H9 (cell line): ENCODE data around the gene CENPB. TPM values are rescaled to one million over a fixed set of nuclear protein-coding genes. Genes with fewer than 3 reads are reported as not detected.

Experiments used
- DNase-seq: peaks from one replicate; pipeline ENCODE4 v3.0.0-alpha.2; 2017
- H2AFZ ChIP-seq: one replicate; pipeline ENCODE4 v1.6.1; 2013; ENCODE audit warnings: mild to moderate bottlenecking, low read length, control low read depth, moderate library complexity
- H2AK5ac ChIP-seq: 2 replicates; pipeline ENCODE4 v1.6.1; 2013; ENCODE audit warnings: low read length, control low read depth, mixed read lengths; ENCODE audit not compliant: insufficient read length
- H2BK120ac ChIP-seq: one replicate; pipeline ENCODE4 v1.6.1; 2013; ENCODE audit warnings: low read depth, mild to moderate bottlenecking, low read length, control low read depth, inconsistent platforms; ENCODE audit not compliant: poor library complexity, severe bottlenecking
- H2BK12ac ChIP-seq: 2 replicates; pipeline ENCODE4 v1.6.1; 2013; ENCODE audit warnings: low read length, control low read depth, mixed read lengths, low read depth; ENCODE audit not compliant: insufficient read length
- H2BK15ac ChIP-seq: 2 replicates; pipeline ENCODE4 v1.6.1; 2013; ENCODE audit warnings: low read depth, low read length, control low read depth
- H2BK20ac ChIP-seq: one replicate; pipeline ENCODE4 v1.6.1; 2013; ENCODE audit warnings: low read depth, mild to moderate bottlenecking, low read length, control low read depth, inconsistent platforms; ENCODE audit not compliant: poor library complexity, severe bottlenecking
- H2BK5ac ChIP-seq: 2 replicates; pipeline ENCODE4 v1.6.1; 2013; ENCODE audit warnings: low read length, control low read depth, mixed read lengths; ENCODE audit not compliant: insufficient read length
- H3K14ac ChIP-seq: 2 replicates; pipeline ENCODE4 v1.6.1; 2013; ENCODE audit warnings: low read length, control low read depth; ENCODE audit not compliant: insufficient read depth
- H3K18ac ChIP-seq: 2 replicates; pipeline ENCODE4 v1.6.1; 2013; ENCODE audit warnings: low read depth, mild to moderate bottlenecking, mixed read lengths, low read length, control low read depth; ENCODE audit not compliant: insufficient read length
- H3K23ac ChIP-seq: 2 replicates; pipeline ENCODE4 v1.6.1; 2013; ENCODE audit warnings: low read length, control low read depth, mixed read lengths, low read depth; ENCODE audit not compliant: insufficient read length
- H3K23me2 ChIP-seq: 2 replicates; pipeline ENCODE4 v1.6.1; 2013; ENCODE audit warnings: low read depth, mild to moderate bottlenecking, mixed read lengths, low read length, control low read depth; ENCODE audit not compliant: insufficient read length, poor library complexity, severe bottlenecking
- H3K27ac ChIP-seq: 2 replicates; pipeline ENCODE4 v1.5.1; 2013; ENCODE audit warnings: low read length, control low read depth, mixed read lengths, low read depth; ENCODE audit not compliant: insufficient read length
- H3K27me3 ChIP-seq: 2 replicates; pipeline ENCODE4 v1.6.1; 2013; ENCODE audit warnings: low read length, control low read depth, inconsistent platforms; ENCODE audit not compliant: insufficient read depth
- H3K4ac ChIP-seq: 2 replicates; pipeline ENCODE4 v1.6.1; 2013; ENCODE audit warnings: low read depth, mild to moderate bottlenecking, control low read depth, inconsistent platforms, low read length, moderate library complexity
- H3K4me1 ChIP-seq: 2 replicates; pipeline ENCODE4 v1.6.1; 2013; ENCODE audit warnings: low read length, control low read depth, inconsistent platforms; ENCODE audit not compliant: insufficient read depth
- H3K4me2 ChIP-seq: 2 replicates; pipeline ENCODE4 v1.6.1; 2013; ENCODE audit warnings: low read length, control low read depth, mixed read lengths; ENCODE audit not compliant: insufficient read length, insufficient read depth
- H3K56ac ChIP-seq: 2 replicates; pipeline ENCODE4 v1.6.1; 2013; ENCODE audit warnings: low read depth, mild to moderate bottlenecking, mixed read lengths, low read length, control low read depth; ENCODE audit not compliant: insufficient read length
- H3K79me1 ChIP-seq: 2 replicates; pipeline ENCODE4 v1.6.1; 2013; ENCODE audit warnings: low read depth, mild to moderate bottlenecking, moderate library complexity, low read length, control low read depth, inconsistent platforms; ENCODE audit not compliant: insufficient read depth, poor library complexity, severe bottlenecking
- H3K79me2 ChIP-seq: 2 replicates; pipeline ENCODE4 v1.6.1; 2013; ENCODE audit warnings: low read length, control low read depth, inconsistent platforms; ENCODE audit not compliant: insufficient read depth
- H3K9ac ChIP-seq: 2 replicates; pipeline ENCODE4 v1.6.1; 2013; ENCODE audit warnings: low read length, control low read depth, mixed read lengths; ENCODE audit not compliant: insufficient read length; ENCODE audit errors: extremely low read depth
- H3K9me3 ChIP-seq: one replicate; pipeline ENCODE4 v1.6.1; 2013; ENCODE audit warnings: low read depth, low read length, inconsistent platforms; ENCODE audit not compliant: control insufficient read depth
- H3T11ph ChIP-seq: one replicate; pipeline ENCODE4 v1.6.1; 2013; ENCODE audit warnings: mild to moderate bottlenecking, low read length, control low read depth, inconsistent platforms
- H4K20me1 ChIP-seq: one replicate; pipeline ENCODE4 v1.6.1; 2013; ENCODE audit not compliant: control insufficient read depth, insufficient read length, insufficient read depth
- H4K5ac ChIP-seq: 2 replicates; pipeline ENCODE4 v1.6.1; 2013; ENCODE audit warnings: low read depth, mild to moderate bottlenecking, mixed read lengths, low read length, control low read depth; ENCODE audit not compliant: insufficient read length
- H4K8ac ChIP-seq: replicated peaks from 2 replicates; pipeline ENCODE4 v1.6.1; 2013; ENCODE audit warnings: low read length, control low read depth, mixed read lengths, low read depth; ENCODE audit not compliant: insufficient read length
- H4K91ac ChIP-seq: 2 replicates; pipeline ENCODE4 v1.6.1; 2013; ENCODE audit warnings: low read depth, mild to moderate bottlenecking, moderate library complexity, mixed read lengths, low read length, control low read depth; ENCODE audit not compliant: insufficient read length
- H3K27ac Mint-ChIP-seq, 3 experiments: 2 replicates in 2 of 3; 3 replicates in 1 of 3; pipeline ENCODE4 v1.8.0; 2020 to 2021; ENCODE audit warnings: mixed read lengths in 3 of 3, mild to moderate bottlenecking in 1 of 3, moderate library complexity in 1 of 3
- H3K27me3 Mint-ChIP-seq: 2 replicates; pipeline ENCODE4 v1.8.0; 2021; ENCODE audit warnings: low read depth, mild to moderate bottlenecking, moderate library complexity, mixed read lengths
- H3K36me3 Mint-ChIP-seq, 3 experiments: 2 replicates in 2 of 3; 3 replicates in 1 of 3; pipeline ENCODE4 v1.8.0; 2020 to 2021; ENCODE audit warnings: low read depth in 3 of 3, mixed read lengths in 3 of 3; ENCODE audit not compliant: insufficient read depth in 1 of 3
- H3K4me1 Mint-ChIP-seq, 2 experiments: 2 replicates each; pipeline ENCODE4 v1.8.0; 2020; ENCODE audit warnings: mixed read lengths in 2 of 2
- H3K4me3 Mint-ChIP-seq, 2 experiments: 2 replicates in 1 of 2; 3 replicates in 1 of 2; pipeline ENCODE4 v1.8.0; 2020 to 2021; ENCODE audit warnings: mild to moderate bottlenecking in 2 of 2, mixed read lengths in 2 of 2, moderate library complexity in 1 of 2
- H3K9me3 Mint-ChIP-seq, 2 experiments: 2 replicates in 1 of 2; 3 replicates in 1 of 2; pipeline ENCODE4 v1.8.0; 2020; ENCODE audit warnings: mild to moderate bottlenecking in 2 of 2, mixed read lengths in 2 of 2, moderate library complexity in 1 of 2
- CTCF ChIP-seq: fragments of 200-600 bp; sonication (generic); conservative IDR thresholded peaks from 3 replicates; pipeline ENCODE4 v1.8.0; 2021; ENCODE audit warnings: antibody characterized with exemption, mild to moderate bottlenecking
- WGBS: extraction: QIAGEN DNeasy Blood & Tissue Kit; methylation state at CpG from one replicate; pipeline ENCODE4 v1.1.7; 2013; ENCODE audit warnings: missing lambda C conversion rate, low lambda C conversion rate, mixed read lengths; ENCODE audit not compliant: insufficient read length; ENCODE audit errors: extremely low coverage; 5-methylcytosine and 5-hydroxymethylcytosine counted together
- total RNA-seq: library from RNA; stranded (reverse); gene quantifications from 2 replicates; pipeline ENCODE4 v1.2.1, GENCODE V29; 2021

The CENPB gene
- total RNA-seq, 1 experiment from 2014 or later: 63.1 TPM

GRCh38 chr20:3758566-3758965 is 28.0 kb downstream of the CENPB start:
- peaks cover 0 to 6% of the 10 kb centered on the region in 2 experiments; a peak in 3 of 4 replicates for H3K4me1 Mint-ChIP-seq
- Histone ChIP-seq H2BK120ac (no peak overlapping the region), H3K14ac (no peak overlapping the region), H4K5ac (no peak overlapping the region), H4K91ac (no peak overlapping the region), H3K18ac (no peak overlapping the region), H2BK5ac (no peak overlapping the region), H2BK15ac (no peak overlapping the region), H3K27me3 (no peaks in the 10 kb centered on the region), H2AFZ (no peak overlapping the region), H4K8ac (no peak overlapping the region), H2BK12ac (no peak overlapping the region), H3K79me2 (no peaks in the 10 kb centered on the region), H3K9me3 (no peaks in the 10 kb centered on the region), H3K4me1 (no peaks in the 10 kb centered on the region), H3K23ac (no peak overlapping the region), H3K79me1 (peaks cover 3% of the 10 kb centered on the region), H2BK20ac (no peak overlapping the region), H3K27ac (no peak overlapping the region), H2AK5ac (no peak overlapping the region), H3K9ac (no peak overlapping the region), H3K4ac (no peak overlapping the region), H3K23me2 (no peaks in the 10 kb centered on the region), H3T11ph (no peak overlapping the region), H4K20me1 (no peaks in the 10 kb centered on the region), H3K4me2 (no peak overlapping the region), H3K56ac (no peak overlapping the region)
- no peak overlapping the region for H3K4me3 Mint-ChIP-seq
- no peak for TF ChIP-seq CTCF
- H3K36me3 Mint-ChIP-seq: peaks cover 20 to 37% (median 29%) of the 10 kb centered on the region in 3 experiments; a peak in 6 of 7 replicates
- WGBS: no CpG with 5 or more reads among the region's 11 CpGs
- no peaks in the 10 kb centered on the region for H3K27me3 Mint-ChIP-seq
- no peak overlapping the region for H3K27ac Mint-ChIP-seq
- no peaks in the 10 kb centered on the region for H3K9me3 Mint-ChIP-seq
- no peak for DNase-seq
